ENCODE measurements around the gene LAIR2. TPM values are rescaled to one million over a fixed set of nuclear protein-coding genes. Genes with fewer than 3 reads are reported as not detected.
"Not testable (repeated sequence)": the region's sequence is repeated elsewhere in the genome, so short reads cannot be mapped to it uniquely, and the experiment has no call there.

Gene LAIR2
- total and polyA plus RNA-seq, 2 of the 13 experiments (the other 11 are each of a cell fraction or from before 2014, with no cell fraction given) = 1.3 to 1.9 TPM

DNA sequence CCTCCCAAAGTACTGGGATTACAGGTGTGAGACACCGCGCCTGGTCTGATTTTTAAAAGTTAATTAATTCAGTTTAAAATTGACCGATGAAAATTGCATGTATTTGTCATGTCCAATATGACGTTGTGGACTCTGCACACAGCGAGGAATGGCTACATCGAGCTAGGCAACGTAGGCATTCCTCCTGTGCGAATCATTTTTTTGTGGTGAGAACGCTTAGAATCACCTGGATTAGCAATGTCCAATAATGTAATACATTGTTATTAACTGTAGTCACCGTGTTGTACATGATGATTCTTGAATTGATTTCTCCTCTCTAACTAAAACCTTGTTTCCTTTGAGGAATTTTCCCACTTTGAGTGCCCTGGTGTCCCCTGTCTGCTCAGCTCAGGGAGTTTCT, 3.4 kb downstream of the LAIR2 start (continued):
- TF ChIP-seq RERE (CRISPR knock-in tag; IDR thresholded peaks at IDR 0.05; ENCODE audit: low read depth) (no peak), TMF1 (CRISPR knock-in tag; IDR thresholded peaks at IDR 0.05; ENCODE audit: low read depth) (no peak)

GRCh38 chr19:54507038-54507717, 4.5 kb downstream of the LAIR2 start:
- H3K4me2 ChIP-seq (ENCODE audit: low read depth, low read length); H3K9me3 ChIP-seq (ENCODE audit: low read length); H3K27ac ChIP-seq (ENCODE audit: extremely low read length, insufficient read depth, low read length); H2AFZ ChIP-seq (ENCODE audit: low read length); POLR2A ChIA-PET; FAIRE-seq; CTCF ChIA-PET (ENCODE audit: low intra/inter-chr PET ratio, low total read pairs); DNase-seq (ENCODE audit: low spot score); in situ Hi-C loops (cut with HindIII; ENCODE audit: extremely low pct_ligation_motif_present, low pct_unique_long_range_greater_than_20kb); H3K4me3 ChIP-seq (replicated peaks in 1 of 3; ENCODE audit: insufficient read depth in 1 of 3, low read depth in 2 of 3, low read length in 3 of 3); intact Hi-C loops (cut with micrococcal nuclease; ENCODE audit: unreplicated experiment); H3K27me3 ChIP-seq (ENCODE audit: control insufficient read depth in 1 of 2, insufficient read depth in 2 of 2, low read length in 2 of 2); BruUV-seq (replicated peaks); H4K20me1 ChIP-seq (ENCODE audit: insufficient read depth, low read length); H3K9ac ChIP-seq (ENCODE audit: insufficient read depth, low read depth, low read length); ATAC-seq; H3K36me3 ChIP-seq (replicated peaks in 1 of 2; ENCODE audit: control insufficient read depth in 1 of 2, insufficient read depth in 2 of 2, low read length in 2 of 2); H3K79me2 ChIP-seq (ENCODE audit: insufficient read depth, low read length): not testable (repeated sequence)
- H3K4me1 ChIP-seq (ENCODE audit: insufficient read depth, low read length) = peaks cover 16% of the 10 kb centered on the region
- 59% methylated on average over 7 of the region's 15 CpGs for WGBS (ENCODE audit: low lambda C conversion rate)
